T-helper 1 cell (primary cell): ENCODE data around the gene DTNA.

Source experiments
- DNase-seq, 5 donors: peaks; one replicate each; pipeline ENCODE4 v3.0.0-alpha.2; 2012 to 2020

The DTNA gene

DNA sequence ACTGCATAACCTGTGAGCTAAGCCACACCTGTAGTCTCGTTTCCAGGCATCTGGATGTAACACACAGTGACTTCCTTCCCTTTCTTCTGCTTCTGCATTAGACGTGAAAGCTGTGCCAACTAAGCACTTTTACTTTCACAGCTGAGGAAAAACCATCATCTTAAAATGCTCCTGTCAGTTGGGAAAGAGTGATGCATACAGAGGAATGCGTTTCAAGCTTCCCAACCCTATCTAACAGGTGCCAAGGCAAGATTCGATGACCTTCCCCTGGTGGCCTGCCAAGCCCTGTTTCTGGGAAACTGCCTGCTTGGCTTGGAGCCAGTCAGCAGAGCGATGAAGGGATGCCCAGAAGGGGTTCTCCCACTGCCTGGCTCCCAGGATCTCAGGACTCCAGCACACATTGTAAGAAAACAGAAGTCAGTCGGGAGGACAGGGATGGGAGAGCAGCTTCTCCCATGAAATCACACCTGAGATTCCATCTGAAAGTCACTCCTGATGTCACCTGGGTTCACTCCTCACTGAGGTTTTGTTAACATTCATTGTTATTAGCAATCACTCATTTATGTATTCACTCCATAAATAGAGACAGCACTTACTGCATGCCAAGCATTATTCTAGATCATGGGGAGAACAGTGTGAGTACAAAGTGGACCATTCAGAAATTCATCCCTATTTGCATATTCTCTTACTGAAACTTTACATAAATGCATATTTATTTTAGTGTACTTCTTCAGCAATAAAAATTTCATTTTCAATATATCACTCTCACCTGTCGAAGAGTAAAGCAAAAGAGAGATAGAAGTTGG, 64.1 kb downstream of the DTNA start:
- DNase-seq = no peak

DNA sequence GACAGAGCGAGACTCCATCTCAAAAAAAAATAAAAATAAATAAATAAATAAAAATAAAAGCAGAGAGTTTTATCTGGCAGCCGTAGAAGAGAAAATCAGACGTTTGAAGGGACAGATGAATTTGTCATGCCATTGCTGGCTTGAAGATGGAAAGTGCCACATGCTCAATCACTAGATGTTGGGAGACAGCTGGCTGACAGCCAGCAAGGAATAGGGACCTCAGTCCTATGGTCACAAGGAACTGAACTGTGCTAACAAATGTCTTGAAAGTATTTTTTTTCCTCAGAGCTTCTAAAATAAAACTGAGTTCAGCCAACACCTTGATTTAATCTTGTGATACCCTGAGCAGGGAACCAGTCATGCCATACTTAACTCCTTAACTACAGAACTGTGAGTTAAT, 65.4 kb downstream of the DTNA start:
- DNase-seq = no peak

DNA sequence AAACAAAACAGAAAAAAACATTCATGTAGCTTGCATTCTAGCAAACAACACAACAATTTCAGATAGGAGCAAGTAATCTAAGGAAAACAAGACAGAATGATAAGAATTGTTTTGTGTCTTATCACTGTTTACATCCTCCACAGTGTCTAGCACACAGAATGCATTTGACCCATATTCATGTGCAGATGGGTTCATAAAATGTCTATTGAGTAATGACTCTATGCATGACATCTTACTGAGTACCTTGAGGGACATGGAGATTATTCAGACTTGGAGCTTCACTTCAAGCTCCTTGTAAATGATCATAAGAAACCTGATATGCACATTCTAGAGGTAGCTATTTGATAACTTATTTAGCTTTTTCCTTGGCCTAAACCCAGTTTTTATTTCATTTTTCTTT, 69.0 kb downstream of the DTNA start:
- no peak for DNase-seq

DNA sequence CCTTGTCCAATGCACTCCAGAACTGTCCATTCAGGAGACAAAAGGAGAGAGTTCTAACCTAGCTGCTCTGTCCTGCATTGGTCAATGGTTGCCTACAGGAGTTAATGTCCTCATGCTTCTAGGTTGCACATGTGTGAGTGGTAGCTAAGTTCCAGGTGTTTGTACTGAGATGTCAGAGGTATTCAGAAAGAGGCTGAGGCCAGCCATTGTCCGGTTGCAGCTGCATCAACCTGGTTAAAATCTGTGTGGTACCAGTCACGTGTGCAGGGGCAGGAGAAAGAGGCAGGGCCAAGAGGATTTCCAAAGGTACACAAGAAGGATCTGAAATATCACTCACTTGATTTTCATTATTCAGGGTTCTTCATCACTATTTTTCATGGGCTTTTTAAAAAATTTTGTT, 70.8 kb downstream of the DTNA start:
- DNase-seq = no peak

DNA sequence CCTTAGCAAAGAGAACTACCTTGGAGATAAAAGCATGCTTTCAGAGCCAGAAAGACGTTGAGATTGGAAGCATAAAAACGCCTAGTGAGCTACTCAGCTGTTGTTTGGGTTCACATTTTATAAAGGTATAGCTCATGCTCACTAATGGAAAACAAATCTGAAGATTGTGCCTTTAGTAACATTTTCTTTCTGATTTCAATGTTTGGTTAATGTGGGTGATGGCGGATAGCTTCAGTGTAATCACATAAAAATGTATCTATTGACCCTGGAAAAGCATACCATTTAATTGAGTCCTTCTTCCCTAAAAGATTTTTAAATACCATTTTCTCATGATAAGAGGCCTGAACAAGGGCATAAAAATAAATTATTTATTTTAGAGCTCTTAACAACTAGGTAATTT, 73.4 kb downstream of the DTNA start:
- no peak for DNase-seq

DNA sequence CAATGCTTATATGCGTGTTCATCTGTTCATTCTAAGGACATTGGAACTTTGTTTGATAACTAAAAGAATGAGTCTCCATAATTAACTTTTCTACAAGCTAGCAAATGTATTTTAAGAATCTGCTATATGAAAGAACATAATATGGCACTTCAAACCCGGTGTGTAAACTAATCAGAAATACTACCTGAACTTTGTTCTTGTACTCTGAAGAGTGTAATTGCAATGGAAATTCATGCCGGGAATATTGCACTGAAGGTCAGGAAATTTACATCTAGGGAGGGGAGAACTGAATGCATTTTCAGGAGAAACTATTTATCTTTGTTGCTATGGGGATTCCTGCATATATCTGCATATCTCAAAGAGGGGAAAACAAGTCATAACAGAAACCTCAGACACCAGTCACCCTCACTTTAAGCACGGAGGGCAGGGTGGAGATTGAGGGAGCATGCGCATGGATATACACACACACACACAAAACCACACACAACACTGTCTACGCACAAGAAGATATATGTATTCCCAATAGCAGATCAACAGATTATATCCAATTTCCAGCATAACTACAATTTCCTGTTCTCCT, 76.2 kb downstream of the DTNA start:
- DNase-seq = no peak

DNA sequence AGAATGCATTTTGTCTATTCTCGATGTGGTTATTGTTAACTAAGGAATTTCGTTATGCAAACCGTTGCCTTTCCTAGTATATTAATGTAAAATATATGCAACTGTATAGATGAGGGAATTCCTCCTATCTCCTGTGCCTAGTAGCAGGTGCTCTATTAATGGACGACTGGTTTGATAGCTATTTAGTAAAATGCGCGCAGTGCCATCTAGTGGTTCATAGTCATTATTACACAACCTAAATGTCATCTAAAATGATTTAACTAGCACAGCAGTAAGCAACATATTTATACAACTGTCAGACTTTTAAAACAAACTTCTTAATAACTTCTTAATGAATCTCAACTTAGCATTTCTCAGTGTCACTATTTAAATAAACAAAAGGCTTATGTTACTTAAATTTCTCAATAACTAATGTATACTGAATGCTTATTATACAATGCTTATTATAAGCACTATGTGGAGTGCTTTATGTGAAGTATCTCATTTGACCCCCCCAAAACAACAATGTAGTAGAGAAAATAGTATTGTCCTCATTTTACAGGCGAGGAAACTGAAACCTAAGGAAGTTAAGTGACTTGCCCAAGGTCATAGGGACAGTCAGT, 77.9 kb downstream of the DTNA start:
- peak in 2 of 5 donors; percentile 11 to 29 for DNase-seq

DNA sequence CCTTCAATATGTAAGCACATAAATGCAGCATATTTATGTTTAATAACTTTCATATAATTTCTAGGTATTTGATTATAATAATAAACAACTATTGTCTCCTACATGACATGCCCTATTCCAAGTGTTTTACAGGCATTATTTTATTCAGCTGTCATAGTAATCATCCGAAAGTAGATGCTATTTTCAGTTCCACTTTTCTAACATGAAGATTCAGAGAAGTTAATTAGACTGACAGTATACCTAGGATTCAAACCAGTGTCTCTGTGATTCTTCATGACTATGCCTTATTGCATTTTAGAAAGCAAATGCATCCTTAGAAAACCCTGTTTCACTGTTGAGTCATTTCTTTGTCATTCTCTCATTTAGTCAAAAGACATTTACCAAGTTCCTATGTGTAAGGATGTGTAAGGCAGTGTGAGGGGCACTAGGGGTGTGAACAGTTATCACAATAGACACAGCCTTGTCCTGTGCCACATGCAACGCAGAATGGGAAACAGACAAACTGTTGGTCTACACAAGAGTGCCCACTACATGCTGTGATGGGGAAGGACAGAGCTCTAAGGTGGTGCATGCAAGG, 79.8 kb downstream of the DTNA start:
- DNase-seq = no peak

DNA sequence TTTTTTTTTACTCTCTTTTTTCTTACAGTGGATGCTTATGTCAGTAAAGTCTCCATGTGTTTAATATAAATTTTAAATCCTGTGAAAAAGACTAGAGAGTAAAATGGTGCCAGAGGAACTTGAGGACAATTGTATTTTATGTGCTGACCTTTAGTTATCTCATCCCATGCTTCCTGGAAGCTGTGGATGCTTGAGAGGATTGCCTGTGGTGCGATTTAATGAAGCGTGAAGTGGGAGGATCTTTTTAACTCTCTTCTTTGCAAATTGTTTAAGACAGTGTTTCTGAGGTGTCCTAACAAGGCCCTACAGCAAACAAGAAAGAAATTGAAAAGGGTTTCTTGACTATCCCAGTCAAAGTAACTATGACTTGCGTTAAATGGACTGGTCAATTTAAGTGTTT, 84.2 kb downstream of the DTNA start:
- no peak for DNase-seq

DNA sequence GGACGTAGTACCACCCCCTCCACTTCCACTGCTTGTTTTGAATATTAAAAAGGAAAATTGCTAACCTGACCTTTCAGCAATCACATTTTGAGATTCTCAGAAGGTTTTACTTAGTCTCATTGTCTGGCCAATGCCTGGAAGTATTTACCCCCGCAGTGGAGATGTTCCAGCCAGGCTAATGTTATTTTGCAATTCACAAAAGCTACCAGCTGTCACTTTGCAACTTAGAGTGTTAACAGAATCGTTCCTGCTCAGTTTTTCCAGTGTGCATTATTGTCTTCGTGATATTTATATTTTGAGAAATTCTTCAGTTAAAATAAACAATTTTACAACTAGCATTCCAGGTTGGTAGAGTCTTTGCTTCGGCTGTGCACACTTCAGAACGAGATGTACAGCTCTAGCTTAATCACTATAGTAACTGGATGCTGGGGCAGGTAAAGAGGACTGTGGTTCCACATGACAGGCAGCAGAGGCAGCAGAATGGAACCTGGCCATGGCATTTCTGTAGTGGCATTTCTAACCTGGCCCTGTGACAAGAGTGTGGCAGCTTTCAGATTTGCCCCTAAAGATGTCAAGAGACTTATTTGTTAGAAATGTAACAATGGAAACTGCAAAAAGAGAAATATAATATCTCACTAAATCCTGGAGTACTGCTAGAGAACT, 85.1 kb downstream of the DTNA start:
- no peak for DNase-seq

DNA sequence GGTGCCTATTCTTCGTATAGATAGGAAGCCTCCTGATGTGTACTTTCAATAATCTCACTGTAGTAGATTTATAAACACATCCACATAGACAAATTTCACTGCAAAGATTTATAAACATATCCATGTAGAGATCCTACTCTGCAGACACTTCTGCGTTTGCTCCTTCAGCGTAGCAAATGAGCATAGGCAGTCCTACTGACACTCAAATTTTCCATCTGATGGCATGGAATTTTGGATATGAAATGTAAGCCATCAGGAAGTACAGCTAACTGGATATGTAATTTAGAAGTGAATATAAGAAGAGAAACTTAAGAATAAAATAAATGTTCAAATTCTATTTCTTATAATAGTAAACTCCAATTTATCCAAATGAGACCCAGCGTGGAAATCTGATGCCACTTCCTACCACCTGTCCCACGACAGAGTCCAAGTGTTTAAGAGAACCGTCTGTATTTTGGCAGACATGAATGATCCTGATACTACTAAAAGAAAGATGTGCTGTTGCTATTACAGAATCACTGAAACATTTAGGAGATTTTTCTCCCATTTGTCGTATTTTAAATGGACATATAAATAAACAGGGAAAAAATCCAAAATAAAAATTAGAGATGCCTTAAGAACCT, 86.0 kb downstream of the DTNA start:
- DNase-seq = no peak

DNA sequence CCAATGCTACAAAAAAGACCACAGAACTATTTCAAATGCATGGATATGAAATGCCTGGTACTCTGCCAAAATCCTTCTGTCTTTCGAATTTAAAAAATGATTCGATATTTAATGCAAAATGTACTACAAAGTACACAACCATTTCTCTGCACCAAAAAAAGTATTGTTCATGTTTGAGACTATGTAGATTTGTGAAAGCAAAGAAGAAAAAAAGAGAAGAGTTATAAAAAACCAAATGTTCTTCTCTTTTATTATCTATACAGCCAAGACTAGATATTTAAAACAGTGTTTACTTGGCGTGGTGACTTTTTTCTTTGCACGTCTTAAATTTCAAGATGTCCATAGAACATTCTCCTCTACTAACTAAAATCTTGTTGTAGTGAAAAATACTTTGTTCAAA, 89.2 kb downstream of the DTNA start:
- DNase-seq = no peak

DNA sequence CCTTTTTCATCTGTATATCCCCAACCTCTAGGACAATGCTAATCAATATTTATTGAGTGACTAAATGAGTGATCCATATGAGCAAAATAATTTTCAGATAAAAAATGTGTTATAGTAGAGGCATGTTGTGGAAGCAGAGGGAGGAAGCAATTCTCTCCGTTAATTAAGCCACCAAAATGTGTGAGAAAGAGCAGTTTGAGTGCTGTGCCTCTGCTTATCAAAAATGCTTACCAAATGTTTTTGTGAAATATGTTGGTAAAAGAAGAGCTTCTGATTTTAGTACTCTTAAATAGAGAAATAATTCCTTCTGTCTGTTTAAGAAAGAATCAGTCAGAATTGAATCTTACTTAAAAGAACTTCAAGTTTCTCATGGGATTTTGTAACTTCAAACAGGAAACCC, 90.3 kb downstream of the DTNA start:
- DNase-seq = no peak

DNA sequence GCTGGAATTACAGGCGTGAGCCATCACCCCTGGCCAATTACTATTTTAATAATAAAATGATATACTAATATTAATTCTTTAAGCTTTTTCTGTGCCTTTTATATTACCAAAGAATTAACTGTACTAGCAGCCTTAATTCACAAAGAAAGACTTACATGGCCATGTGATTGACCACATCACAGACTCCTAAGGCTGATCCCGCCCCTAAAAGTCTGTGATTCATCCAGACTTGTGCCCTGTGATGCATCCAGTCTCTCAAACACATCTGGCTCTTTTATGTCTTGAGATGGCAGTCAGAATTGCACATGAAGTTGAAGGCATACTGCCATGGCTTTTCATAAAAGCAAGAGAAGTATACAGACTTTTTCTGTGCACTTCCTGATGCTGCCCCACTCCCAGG, 91.7 kb downstream of the DTNA start:
- no peak for DNase-seq

DNA sequence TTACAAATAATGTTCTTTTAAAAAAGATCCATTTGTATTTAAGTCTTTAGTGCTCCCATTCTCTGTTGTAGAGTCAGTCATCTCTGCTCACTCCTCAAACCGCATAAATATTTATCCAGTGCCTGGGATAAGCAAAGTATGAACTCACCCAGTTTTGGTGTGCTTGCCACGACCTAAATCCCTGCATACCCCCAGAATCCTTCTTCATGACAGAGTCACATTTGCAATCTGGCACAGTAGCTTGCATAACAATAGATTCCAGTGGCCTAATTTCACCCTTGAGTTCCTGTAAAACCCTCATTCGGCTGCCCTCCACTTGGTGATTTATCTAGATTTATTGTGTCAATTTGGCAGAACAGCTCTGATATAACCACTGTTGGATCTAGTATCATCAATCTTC, 92.9 kb downstream of the DTNA start:
- no peak for DNase-seq

DNA sequence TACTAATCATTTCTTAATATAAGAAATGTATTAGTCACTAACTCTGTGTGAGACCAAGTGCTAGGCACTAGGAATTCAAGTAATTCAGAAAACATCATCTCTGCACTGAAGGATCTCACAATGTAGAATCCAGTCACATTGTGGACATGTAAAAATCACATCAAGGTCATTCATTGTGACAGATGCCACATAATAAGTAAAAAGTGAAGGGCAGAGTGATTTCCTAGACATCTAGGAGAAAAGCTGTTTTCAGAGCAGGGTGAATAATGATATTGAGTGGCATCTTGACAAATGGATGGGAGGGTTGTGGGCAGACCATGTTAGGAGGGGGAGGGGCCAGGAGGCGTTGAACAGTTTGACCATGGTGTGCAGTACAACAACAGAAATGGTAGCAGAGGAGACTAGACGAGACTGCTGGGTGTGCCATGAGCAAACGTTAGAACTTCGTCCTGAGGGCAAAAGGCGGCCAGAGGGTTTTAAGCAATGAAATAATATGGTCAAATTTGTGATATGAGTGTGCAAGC, 93.8 kb downstream of the DTNA start:
- no peak for DNase-seq

DNA sequence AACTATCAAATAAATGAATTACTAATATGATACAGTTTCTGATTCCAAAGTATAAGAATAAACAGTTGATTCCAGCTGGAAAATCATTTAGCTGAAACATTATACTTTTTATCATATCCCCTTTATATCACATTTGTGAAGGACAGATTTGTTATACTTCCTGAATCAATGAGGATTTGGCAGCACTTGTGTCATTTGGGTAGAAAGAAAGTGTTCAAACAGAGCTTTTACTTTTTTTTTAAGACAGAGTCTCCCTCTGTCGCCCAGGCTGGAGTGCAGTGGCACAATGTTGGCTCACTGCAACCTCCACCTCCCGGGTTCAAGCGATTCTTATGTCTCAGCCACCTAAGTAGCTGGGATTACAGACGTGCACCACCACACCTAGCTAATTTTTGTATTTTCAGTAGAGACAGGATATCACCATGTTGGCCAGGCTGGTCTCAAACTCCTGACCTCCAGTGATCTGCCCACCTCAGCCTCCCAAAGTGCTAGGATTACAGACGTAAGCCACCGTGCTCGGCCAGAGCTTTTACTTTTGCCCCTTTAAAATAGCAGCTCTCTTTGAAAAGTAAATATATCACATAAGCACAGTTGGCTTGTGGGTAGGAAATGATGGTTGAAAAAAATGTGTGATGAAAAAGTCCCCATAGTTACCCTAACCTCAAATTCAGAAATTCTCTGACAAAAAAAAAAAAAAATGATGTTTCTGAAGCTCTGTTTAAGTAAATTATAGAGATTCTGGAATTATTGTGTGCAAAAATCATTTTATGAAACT, 95.2 kb downstream of the DTNA start:
- no peak for DNase-seq

DNA sequence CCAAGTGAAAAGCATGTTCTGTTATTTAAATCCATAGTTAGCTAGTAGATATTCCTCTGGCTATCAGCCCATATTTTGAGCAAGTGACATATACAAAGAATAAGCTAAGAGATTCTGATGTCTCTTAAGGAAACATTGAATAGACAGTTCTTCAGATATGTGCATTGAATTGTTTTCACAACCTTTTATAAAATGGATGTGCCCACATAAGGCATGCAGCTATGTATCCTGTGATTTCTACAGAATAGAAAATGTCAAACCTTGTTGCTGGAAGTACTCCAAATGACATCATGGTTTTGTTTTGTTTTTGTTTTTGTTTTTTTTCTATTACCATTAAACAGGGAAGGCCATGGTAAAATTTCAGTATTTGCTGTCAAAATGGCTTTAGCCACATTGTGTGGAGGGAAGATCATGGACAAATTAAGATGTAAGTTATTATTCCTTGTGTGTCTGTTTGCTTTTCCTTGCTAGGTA, 95.8 kb downstream of the DTNA start:
- no peak for DNase-seq

DNA sequence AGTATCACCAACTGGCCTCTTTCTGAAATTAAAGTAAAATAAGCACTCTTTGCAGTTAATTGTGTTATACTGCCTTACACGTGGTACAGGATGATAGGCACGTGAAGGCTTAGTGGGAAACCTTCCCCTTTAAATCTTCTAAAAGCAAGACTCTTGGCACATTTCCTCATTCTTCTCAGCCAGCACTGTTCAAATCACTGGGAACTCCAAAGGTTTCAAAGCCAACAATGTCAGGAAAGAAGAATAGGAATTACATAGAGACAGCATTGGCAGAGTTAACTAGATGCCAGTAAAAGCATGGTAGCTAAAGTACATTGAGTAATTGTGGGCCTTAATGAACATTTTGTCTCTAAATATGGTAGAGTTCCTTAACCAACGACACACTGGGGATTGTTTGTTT, 96.4 kb downstream of the DTNA start:
- DNase-seq = no peak

DNA sequence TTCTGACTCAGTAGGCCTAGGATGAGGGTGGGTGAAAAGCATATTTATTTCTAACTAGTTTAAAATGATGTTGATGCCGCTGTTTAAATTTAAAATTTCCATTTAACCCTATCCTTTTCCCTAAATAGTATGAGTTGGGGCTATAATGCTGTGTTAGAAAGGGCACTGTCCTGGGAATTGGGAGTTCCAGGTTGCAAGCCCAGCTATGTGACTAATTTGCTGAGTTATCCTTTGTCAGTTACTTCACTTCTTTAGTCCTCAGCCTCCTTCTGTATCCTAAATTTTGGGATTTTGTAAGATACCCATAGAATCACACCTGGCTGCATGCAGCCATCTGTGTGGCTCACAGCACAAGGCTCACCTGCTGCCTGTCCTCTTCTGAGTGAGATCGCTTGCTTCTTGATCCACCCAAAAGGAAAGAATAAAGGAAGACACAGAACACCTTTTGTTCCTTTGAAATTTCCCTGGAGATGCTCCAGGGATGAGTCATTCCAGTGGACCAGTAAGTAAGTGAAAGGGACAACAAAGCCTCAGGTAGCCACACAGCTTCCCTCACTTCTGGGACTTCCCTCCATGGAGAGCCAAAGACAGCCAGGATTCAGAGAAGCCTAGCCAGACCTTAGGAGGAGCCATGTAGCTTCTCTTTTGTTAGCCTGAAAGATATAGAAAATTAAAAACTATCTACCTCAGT, 97.2 kb downstream of the DTNA start:
- no peak for DNase-seq

DNA sequence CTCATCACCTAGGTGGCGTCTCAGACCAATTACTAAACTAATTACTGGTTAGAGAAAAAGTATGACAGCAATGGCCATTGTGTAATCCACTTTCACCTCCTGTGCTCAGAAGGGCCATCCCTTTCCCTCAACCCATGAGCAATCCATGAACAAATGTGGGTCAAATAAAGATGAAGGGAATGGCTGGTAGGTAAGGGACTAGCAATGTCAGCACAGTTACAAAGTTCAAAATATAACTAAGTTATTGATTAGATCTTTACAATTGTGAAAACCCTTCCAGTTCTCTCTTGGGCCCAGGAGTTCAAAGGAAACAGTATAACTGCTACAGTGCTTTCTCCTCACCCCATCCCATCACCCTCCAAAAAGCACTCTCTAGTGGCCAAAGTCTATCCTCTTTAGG, 98.3 kb downstream of the DTNA start:
- no peak for DNase-seq
